Neuron (in vitro differentiated cells): ENCODE results near the gene GLRA2.

ENCODE experiments used
- H2AFZ ChIP-seq: one replicate; pipeline ENCODE4 v1.6.1; 2013; ENCODE audit warnings: low read depth, mild to moderate bottlenecking, inconsistent platforms, low read length, moderate library complexity
- H3K27me3 ChIP-seq: one replicate; pipeline ENCODE4 v1.6.1; 2013; ENCODE audit warnings: low read length; ENCODE audit not compliant: insufficient read depth
- H3K36me3 ChIP-seq: one replicate; pipeline ENCODE4 v1.6.1; 2013; ENCODE audit warnings: low read length; ENCODE audit not compliant: insufficient read depth
- H3K4me1 ChIP-seq: one replicate; pipeline ENCODE4 v1.6.1; 2013; ENCODE audit warnings: low read length; ENCODE audit not compliant: insufficient read depth
- H3K4me3 ChIP-seq: 2 replicates; pipeline ENCODE4 v1.5.1; 2013; ENCODE audit warnings: mild to moderate bottlenecking, low read length, moderate library complexity
- H3K9me3 ChIP-seq: one replicate; pipeline ENCODE4 v1.6.1; 2013; ENCODE audit warnings: low read length

The GLRA2 gene

GRCh38 chrX:14533867-14534266 is 4.5 kb downstream of the GLRA2 start:
- H2AFZ ChIP-seq = no peak overlapping the region
- no peaks in the 10 kb centered on the region for H3K36me3 ChIP-seq
- no peaks in the 10 kb centered on the region for H3K27me3 ChIP-seq
- no peak overlapping the region for H3K4me3 ChIP-seq
- H3K4me1 ChIP-seq = no peaks in the 10 kb centered on the region
- no peaks in the 10 kb centered on the region for H3K9me3 ChIP-seq

GRCh38 chrX:14546190-14546589 is 16.9 kb downstream of the GLRA2 start:
- no peaks in the 10 kb centered on the region for H3K27me3 ChIP-seq
- no peaks in the 10 kb centered on the region for H3K9me3 ChIP-seq

DNA sequence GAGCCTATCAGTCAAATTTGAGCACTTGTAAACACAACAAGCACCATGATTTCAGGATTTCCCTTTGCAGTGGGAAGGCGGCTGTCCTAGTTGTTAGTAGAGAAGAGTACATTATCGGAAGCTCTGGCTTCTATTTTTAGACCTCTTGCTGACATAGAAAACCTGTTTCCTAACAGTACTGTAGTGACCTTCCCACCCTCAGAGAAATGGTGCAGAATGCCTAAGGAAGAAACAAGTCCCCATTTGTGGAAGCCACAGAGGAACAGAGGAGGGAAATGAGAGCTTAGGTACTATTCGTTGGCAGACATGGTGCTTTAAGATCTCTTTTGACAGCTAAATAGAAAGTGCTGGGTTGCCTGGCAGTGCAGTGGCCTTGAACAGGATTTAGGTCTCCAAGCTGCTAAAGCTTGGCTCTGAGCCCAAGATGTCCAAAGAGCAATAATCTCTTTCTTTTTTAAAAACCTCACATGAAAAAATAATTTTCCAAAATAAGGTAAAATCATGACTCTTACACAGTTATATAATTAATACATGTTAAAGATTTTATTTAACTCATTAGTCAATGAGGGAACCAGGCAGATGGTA is 24.9 kb downstream of the GLRA2 start:
- Histone ChIP-seq H3K27me3 (no peaks in the 10 kb centered on the region), H3K4me3 (no peak overlapping the region), H3K36me3 (no peaks in the 10 kb centered on the region), H2AFZ (no peak overlapping the region), H3K4me1 (no peaks in the 10 kb centered on the region), H3K9me3 (no peaks in the 10 kb centered on the region)

More at GRCh38 chrX:14546190-14546589, 16.9 kb downstream of the GLRA2 start:
- Histone ChIP-seq H3K4me3 (no peak overlapping the region), H3K36me3 (no peaks in the 10 kb centered on the region), H3K4me1 (no peaks in the 10 kb centered on the region), H2AFZ (no peak overlapping the region)

- Histone ChIP-seq H3K36me3 (no peaks in the 10 kb centered on the region), H2AFZ (no peak overlapping the region), H3K4me3 (no peak overlapping the region), H3K27me3 (no peaks in the 10 kb centered on the region), H3K9me3 (no peaks in the 10 kb centered on the region), H3K4me1 (no peaks in the 10 kb centered on the region)
Observed at GRCh38 chrX:14564058-14564457, 34.7 kb downstream of the GLRA2 start.

GRCh38 chrX:14573161-14573560 is 43.8 kb downstream of the GLRA2 start:
- H3K36me3 ChIP-seq = no peaks in the 10 kb centered on the region
- no peaks in the 10 kb centered on the region for H3K4me1 ChIP-seq
- no peak overlapping the region for H3K4me3 ChIP-seq
- no peaks in the 10 kb centered on the region for H3K9me3 ChIP-seq
- H2AFZ ChIP-seq = no peak overlapping the region
- no peaks in the 10 kb centered on the region for H3K27me3 ChIP-seq

DNA sequence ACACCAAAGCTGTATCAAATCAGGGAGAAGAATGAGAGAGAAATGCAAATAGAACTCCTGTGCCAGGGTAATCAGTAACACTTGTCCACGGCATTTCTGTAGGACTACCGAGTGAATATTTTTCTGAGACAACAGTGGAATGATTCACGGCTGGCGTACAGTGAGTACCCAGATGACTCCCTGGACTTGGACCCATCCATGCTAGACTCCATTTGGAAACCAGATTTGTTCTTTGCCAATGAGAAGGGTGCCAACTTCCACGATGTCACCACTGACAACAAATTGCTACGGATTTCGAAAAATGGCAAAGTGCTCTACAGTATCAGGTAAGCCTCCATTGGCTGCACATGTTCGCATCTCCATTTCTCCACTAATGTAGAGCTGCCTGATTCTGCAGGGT is 51.7 kb downstream of the GLRA2 start:
- Histone ChIP-seq H3K27me3 (no peaks in the 10 kb centered on the region), H3K36me3 (no peaks in the 10 kb centered on the region), H2AFZ (no peak overlapping the region), H3K9me3 (no peaks in the 10 kb centered on the region), H3K4me3 (no peak overlapping the region), H3K4me1 (no peaks in the 10 kb centered on the region)

- Histone ChIP-seq H3K9me3 (no peaks in the 10 kb centered on the region), H3K4me3 (no peak overlapping the region), H3K36me3 (no peaks in the 10 kb centered on the region), H2AFZ (no peak overlapping the region), H3K27me3 (no peaks in the 10 kb centered on the region), H3K4me1 (no peaks in the 10 kb centered on the region)
Observed at GRCh38 chrX:14584548-14584947, 55.2 kb downstream of the GLRA2 start.

GRCh38 chrX:14590216-14590615 is 60.9 kb downstream of the GLRA2 start:
- Histone ChIP-seq H2AFZ (no peak overlapping the region), H3K4me3 (no peak overlapping the region), H3K4me1 (no peaks in the 10 kb centered on the region)

DNA sequence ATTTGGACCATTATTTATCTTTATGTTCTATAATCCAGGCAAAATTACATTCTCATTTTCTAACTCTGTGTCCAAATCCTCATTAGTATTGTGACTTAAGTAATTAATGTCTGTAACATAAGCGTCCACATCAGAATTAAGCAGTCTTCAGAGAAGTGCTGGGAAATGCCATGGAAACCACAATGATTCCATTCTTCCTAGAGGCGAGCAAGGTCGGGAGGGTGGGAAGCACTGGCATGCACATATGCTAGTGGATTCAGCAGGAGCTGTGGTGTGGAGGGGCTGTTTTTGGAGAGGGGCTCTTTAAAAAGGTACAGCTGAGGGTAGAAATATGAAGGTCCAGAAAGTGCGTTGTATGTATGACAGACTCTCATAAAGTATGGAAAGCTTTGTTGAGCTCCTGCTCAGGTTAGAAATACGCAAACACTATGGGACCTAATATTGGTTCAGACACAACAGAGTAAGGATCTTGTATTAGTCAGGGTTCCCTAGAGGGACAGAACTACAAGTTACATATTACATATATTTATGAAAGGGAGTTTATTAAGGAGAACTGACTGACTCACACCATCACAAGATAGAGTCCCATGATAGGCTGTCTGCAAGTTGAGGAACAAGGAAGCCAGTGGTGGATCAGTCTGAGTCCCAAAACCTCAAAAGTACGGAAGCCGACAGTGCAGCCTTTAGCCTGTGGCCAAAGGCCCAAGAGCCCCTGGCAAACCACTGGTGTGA is 61.5 kb downstream of the GLRA2 start:
- H3K9me3 ChIP-seq = no peaks in the 10 kb centered on the region
- H3K27me3 ChIP-seq = no peaks in the 10 kb centered on the region
- H3K36me3 ChIP-seq = no peaks in the 10 kb centered on the region
- H3K4me3 ChIP-seq = no peak overlapping the region
- H3K4me1 ChIP-seq = no peaks in the 10 kb centered on the region
- H2AFZ ChIP-seq = no peak overlapping the region

More at GRCh38 chrX:14590216-14590615, 60.9 kb downstream of the GLRA2 start:
- Histone ChIP-seq H3K36me3 (no peaks in the 10 kb centered on the region), H3K27me3 (no peaks in the 10 kb centered on the region), H3K9me3 (no peaks in the 10 kb centered on the region)

DNA sequence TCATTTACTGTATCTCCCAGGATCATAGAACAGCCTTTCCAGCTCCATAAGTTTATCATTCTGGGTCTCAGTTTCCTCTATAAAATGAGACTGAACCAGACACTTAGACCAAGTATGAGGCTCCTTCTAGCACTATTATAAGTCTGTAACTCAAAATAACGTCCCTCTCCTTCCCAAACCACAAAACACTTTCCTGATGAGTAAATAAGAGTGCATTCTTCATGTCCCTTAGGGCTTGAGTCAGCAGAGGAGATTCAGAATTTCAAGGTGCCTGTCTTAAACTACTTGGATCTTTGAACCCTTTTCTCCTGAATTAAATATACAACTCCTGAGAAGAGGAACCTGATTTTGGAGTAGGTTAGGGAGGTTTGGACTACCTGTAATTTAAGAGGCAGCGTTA is 62.6 kb downstream of the GLRA2 start:
- no peaks in the 10 kb centered on the region for H3K27me3 ChIP-seq
- no peak overlapping the region for H2AFZ ChIP-seq
- no peak overlapping the region for H3K4me3 ChIP-seq
- H3K9me3 ChIP-seq = no peaks in the 10 kb centered on the region
- no peaks in the 10 kb centered on the region for H3K36me3 ChIP-seq
- no peaks in the 10 kb centered on the region for H3K4me1 ChIP-seq

DNA sequence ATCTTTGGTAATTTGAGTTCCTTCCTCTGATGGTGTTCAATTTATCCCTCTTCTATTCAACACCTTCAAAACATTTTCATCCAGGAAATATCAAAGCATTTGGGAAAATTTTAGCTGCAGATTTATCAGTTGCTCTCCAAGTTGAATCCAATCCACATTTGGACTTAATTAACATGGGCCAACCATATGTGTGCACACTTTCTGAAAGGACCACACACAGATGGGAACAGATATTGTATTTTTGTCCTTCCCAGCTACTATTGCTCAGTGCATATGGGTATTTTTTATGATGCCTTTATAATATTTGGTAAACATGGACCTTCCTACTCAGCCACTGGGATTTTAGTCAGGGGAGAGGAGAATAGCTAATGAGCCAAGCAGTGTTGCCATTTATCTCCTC is 65.2 kb downstream of the GLRA2 start:
- no peaks in the 10 kb centered on the region for H3K4me1 ChIP-seq
- no peak overlapping the region for H3K4me3 ChIP-seq
- no peaks in the 10 kb centered on the region for H3K9me3 ChIP-seq
- H3K36me3 ChIP-seq = no peaks in the 10 kb centered on the region
- no peak overlapping the region for H2AFZ ChIP-seq
- H3K27me3 ChIP-seq = no peaks in the 10 kb centered on the region

GRCh38 chrX:14598330-14598729 is 69.0 kb downstream of the GLRA2 start:
- H3K4me3 ChIP-seq = no peak overlapping the region
- H3K36me3 ChIP-seq = no peaks in the 10 kb centered on the region
- no peaks in the 10 kb centered on the region for H3K4me1 ChIP-seq
- H3K27me3 ChIP-seq = no peaks in the 10 kb centered on the region
- H2AFZ ChIP-seq = no peak overlapping the region
- no peaks in the 10 kb centered on the region for H3K9me3 ChIP-seq

DNA sequence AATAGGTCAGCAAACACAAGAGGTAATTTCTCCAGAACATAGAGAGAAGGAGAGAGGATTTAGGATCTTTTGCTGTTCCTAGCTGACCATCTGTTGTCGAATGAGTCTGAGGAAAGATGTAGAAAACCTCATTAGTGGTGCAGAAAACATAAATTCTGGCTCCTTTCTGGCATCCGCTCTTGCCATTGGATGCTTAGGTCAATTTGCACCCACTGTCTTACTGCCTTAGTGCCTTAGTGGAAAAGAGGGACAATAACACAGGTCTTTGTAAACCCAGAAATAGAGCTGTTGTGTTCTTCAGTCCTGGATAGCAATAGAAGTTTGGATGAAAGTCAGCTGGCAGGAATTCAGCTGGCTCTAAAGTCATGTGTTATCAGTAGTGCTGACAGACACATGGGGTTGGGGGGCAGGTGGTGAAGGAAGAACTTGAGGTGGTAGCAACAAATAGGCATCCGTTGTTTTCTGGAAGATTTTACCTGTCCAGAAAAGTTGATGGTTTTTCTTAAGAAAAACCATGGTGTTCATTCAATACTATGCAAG is 78.2 kb downstream of the GLRA2 start:
- Histone ChIP-seq H3K27me3 (no peaks in the 10 kb centered on the region), H3K4me3 (no peak overlapping the region), H3K4me1 (no peaks in the 10 kb centered on the region), H3K9me3 (no peaks in the 10 kb centered on the region), H2AFZ (no peak overlapping the region), H3K36me3 (no peaks in the 10 kb centered on the region)
